AG08395 (cell line): ENCODE results near the gene TMEM127.
A peak's percentile ranks its signal among the peaks of the same experiment; 100 is the strongest.

Experiments
- DNase-seq: peaks from one replicate; pipeline ENCODE4 v3.0.0; 2012; ENCODE audit warnings: mixed read lengths, low spot score

The TMEM127 gene

GRCh38 chr2:96204836-96205624 lies 60.8 kb downstream of the TMEM127 start:
- DNase-seq: peak; percentile 31

- DNase-seq: no peak
These were observed 62.4 kb downstream of the TMEM127 start for GRCh38 chr2:96203130-96204028.

- peak; percentile 27 for DNase-seq
These were observed 63.5 kb downstream of the TMEM127 start for GRCh38 chr2:96202152-96202854.

GRCh38 chr2:96201338-96201737 lies 64.5 kb downstream of the TMEM127 start:
- DNase-seq: no peak

GRCh38 chr2:96198921-96199320 lies 66.9 kb downstream of the TMEM127 start:
- DNase-seq: no peak
